HG02981 (cell line): ENCODE measurements around the gene NID1.
A peak's percentile ranks its signal among the peaks of the same experiment; 100 is the strongest.
"Not testable (repeated sequence)": the region's sequence is repeated elsewhere in the genome, so short reads cannot be mapped to it uniquely, and the experiment has no call there.

Experiments
- ATAC-seq: cut with Tn5 transposase; IDR thresholded peaks from one replicate; pipeline ENCODE4 v1.9.1; 2021; ENCODE audit warnings: mild to moderate bottlenecking, moderate library complexity; ENCODE audit not compliant: unreplicated experiment

NID1 gene

DNA sequence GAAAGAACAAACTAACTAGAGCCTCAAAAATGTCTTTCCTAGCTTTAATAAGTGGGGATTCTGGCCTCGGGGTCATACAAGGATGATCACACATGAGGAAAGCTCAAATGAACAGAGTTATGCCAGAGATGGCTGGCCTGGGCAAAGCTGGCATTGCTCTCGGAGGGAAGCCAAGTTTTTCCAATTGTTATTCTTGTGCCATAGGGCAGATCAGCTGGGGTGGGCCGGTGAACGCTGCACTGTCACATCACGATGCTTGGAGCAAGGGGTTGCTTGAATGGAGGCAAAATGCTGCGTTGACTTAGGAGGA is 122.3 kb downstream of the NID1 start:
- no peak for ATAC-seq

DNA sequence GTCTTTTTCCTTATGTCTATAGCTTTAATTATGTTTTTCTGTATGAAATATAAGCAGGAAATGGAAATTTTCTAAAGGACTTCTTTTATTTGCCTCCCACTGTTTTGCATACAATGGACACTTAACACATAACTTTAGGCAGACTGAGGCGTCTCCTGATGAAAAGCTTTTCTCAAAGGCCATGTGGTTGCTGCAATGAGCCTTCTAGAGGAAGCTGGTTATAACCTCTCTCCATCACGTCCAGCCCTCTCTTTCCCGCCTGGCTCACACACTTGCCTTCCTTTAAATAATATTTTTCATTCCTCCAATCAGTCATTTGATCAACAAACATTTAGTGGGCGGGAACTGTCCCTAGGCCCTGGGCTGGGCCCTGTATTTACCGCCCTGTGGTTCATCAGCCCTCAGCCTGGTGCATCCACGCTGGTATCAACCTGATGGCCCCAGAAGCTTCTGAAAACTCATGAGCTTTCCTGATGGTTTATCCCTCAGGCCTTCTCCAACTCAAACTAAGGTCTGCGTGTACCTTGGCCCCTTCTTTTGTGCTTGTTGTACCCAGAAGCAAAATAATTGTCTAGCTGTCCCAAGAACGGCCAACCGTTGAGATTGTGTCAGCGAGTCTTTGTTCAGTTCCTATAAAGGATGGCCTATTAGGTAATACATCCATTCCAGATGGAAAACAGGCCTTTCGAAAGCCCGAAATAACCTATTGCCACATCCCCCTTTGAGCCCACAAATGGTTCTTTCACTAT is 122.8 kb downstream of the NID1 start:
- ATAC-seq: no peak

DNA sequence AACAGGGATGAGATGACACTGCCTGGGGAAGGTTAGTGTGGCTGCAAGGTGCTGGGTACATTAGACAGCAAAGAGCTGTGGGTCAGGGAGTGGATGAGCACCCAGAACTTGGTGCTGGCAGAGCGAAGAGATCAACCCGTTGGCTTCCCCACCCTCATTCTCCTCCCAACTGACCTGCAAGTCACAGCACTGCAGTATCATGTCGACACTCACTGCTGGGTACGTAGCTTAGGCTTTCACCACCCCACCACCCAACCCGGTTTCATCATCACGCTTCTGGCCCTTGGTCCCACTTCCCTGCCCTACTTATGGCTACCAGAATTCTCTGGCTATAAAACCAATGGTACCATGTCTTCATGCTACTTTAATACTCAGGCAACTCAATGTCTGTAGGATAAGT is 124.6 kb downstream of the NID1 start:
- no peak for ATAC-seq

DNA sequence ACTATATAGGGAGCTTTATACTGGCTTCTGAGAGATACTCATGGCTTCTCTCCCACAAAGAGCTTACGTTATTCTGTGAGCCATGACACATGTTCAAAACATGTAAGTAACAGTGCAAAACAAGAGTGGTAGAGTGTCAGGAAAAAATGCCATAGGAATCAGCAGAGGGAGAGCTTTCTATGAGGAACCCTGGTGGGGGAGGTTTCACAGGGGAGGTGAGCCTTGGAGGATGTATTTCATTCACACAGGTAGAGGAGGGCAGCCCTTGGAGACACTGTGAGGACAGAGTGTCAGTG is 125.5 kb downstream of the NID1 start:
- ATAC-seq: no peak

DNA sequence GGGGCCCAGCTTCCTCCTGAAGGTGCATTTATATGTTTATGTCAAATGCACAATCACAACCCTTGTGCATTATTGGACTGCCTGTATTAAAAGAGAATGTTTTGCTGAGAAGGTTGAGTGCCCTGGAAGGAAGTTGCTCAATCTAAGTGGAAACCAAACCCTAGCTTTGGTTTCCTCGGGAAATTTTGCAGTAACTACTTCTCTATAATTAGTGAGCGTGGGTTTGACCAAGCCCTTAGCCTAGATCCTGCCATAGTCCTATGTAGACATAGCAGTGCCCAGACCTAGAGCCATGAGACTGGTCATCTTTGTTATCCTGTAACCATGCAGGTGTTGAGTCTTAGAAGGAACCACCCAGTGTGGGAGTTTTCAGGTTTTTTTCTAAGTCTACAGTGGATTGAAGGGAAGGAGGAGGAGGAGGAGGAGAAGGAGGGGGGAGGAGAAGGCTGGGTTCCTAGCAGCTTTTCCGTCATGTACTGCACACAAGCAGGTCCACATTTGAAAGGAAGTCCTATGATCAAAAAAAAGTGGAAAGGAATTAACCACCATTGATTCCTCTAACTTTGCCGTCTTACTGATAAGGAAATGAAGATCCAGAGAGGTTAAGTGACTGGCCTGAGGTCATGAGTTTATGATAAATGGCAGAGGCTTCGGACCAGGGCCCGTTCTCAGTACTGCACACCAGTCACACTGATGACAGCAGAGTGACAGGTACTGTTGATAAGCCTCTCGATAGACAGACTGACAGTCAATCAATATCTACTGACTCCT is 126.0 kb downstream of the NID1 start:
- ATAC-seq: peak; percentile 53

DNA sequence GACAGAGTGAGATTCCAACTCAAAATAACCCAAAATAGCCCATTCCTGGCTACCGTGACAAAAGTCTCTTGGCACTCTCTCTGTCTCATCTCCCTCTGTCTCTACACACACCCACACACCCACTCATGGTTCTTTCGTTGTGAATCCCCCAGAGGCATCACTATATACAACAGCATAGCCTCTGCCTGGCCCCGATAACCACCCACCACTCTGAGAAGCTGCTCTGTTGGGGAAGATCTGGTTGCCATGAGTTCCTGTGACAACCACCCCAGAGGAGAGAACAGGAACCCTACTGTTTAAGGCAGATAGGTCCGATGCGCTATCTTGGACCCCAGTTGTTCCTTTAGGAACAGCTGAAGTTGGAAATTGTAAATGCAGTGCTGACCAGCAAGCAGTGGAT is 127.8 kb downstream of the NID1 start:
- ATAC-seq: no peak

DNA sequence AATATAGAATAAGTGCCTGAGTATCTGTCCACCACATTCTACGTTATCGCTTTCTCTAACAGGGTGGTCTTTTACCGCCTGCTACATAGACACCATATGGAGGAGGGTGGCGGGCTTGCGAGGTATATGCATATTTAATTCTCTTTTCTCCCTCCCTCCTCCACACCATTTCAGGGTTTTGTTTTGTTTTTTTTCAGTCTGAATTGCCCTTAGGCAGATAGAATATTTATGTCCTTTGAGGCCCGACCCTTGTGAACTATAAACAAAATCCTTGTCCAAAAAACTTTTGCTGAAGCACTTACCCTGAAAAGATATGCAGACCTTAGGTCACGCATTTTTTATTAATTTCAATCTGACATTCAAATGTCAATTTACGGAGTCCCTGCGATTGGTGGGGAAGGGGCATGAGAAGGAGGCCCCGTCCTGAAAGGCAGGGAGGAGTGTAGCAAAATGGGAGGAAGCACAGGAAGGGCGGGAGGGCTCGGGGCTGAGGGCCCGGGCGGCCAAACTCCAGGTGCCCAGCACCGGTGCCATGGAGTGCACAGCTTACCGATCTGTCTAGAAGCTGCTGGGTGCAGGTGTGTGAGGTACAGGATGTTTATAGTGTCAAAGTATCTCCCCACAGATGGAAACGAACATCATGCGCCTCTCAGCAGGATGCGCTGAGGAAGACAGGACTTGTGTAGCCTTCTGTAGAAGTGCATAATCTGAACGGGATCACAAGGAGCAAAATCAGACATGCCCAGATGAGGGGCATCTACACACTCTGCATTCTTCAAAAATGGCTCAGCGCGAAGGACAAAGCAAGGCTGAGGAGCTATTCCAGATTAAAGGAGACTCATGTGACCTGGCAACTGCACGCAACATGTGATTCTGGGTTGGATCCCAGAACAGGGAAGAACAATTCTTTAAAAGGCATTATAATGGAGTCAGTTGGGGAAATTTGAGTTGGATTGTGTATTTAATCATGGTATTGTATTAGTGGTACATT is 129.4 kb downstream of the NID1 start:
- no peak for ATAC-seq

DNA sequence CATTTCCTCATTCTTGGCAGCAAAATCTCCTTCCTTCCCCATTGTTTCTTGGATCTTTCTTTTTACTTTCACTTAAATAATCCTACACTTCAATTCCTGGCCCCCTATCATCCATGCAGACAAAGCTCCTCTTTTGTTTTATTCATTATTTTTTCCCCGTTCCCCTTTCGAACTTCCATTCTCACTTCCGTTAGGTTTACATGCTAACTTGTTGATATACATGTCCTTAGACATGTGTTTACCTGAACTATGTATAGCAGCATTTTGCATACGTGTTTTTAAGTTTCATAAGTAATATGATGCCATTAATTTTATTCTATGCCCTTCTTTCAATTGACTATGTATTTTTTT is 131.1 kb downstream of the NID1 start:
- ATAC-seq: no peak

DNA sequence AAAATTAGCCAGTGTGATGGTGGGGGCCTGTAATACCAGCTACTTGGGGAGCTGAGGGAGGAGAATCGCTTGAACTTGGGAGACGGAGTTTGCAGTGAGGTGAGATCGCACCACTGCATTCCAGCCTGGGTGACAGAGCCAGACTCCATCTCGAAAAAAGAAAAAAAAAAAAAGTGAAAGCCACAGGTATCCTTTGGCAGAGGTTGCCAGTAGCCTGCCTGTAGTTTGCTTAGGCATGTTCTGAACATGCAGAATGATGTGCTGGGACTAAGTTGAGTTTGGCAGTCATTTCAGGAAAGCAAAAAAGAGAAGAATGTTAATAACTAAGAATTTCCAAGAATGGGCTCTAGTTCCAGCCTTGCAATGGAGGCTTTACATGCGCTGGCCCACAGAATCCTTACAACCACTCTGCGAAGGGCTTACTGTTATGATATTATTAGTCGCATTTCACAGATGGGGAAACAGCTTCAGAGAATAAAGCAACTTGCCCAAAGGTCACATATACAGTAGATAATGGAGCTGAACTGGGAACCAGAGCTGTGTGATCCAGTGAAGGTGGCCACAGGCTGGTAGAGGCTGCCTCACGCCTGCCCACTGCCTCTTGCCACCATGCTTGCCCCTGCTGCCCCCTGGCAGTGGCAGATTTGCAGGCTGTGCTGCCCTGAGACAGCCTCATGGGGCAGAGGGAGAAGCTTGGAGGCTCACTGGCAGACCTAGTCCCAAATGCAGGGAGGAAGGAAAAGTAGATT is 131.7 kb downstream of the NID1 start:
- ATAC-seq: no peak

DNA sequence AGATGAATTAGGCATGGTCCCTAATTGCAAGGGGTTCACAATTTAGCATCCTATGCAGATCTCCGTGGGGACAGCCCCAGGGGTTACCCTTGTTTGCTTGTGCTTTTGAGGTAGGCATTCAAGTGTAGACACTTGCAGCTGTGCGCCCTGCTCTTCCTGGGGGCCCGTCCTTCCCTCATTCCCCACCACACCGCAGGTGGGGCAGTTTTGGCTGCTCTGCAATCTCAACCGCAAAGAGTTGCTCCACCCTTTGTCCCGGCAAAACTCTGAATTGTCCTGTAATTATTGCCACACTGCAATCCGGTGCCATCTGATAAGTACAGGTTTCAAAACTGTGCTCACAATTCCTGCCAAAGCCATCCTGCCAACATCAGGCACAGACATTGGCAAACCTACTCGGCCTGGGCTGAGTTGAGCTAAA is 132.8 kb downstream of the NID1 start:
- peak; percentile 51 for ATAC-seq

DNA sequence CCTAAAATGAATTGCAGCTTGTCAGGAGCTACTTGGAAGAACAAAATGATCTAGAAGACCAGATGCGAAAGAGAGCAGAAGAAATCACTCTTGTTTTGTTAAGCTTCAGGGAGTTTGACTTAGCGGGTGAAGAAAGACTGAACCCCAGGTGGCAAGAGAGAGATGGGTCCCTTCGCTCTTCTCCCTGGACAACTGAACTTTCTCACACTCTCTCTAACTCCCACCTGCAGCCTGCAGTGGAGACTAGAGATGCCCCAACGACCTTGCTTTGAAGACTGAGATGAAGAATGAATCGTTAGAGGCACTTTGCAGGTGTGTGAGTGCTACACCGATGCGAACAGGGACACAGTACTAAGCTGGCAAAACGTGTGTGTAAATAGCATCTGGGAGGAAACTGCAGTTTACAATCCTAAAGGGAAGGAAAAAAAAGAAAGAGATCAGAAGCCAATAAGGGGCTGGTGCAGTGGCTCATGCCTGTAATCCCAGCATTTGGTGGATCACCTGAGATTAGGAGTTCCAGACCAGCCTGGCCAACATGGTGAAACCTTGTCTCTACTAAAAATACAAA is 133.6 kb downstream of the NID1 start:
- no peak for ATAC-seq

DNA sequence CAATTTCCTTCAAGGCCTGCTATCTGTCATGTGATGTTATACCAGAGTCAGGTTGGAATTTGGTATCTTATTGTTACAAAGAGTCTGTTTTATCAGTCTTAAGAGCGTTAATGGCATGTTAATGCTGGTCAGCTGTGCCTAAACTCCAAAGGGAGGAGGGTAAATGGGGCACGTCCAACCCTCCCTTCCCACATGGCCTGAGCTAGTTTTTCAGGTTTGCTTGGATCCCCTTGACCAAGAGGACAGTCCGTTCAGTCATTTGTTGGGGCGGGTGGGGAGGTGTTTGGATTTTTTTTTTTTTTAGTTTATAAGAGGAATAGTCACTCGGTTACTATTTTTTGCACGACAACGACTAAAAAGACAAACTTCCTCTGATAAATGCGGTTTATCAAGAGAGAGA is 134.3 kb downstream of the NID1 start:
- no peak for ATAC-seq

DNA sequence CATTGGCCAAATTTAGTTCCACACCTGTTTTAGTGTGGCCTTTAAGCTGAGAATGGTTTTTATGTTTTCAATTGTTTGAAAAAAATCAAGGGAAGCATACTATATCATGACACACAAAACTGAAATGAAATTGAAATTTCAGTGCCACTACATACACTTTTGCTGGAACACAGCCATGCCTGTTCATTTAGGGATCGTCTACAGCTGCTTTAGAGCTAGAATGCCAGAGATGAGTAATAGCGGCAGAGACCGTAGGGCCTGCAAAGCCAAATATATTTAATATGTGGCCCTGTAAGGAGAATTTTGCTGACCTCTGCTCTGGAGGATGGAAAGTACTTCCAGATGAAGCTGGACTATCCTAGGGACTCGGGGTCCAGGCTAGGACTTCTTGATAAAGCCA is 135.7 kb downstream of the NID1 start:
- no peak for ATAC-seq

DNA sequence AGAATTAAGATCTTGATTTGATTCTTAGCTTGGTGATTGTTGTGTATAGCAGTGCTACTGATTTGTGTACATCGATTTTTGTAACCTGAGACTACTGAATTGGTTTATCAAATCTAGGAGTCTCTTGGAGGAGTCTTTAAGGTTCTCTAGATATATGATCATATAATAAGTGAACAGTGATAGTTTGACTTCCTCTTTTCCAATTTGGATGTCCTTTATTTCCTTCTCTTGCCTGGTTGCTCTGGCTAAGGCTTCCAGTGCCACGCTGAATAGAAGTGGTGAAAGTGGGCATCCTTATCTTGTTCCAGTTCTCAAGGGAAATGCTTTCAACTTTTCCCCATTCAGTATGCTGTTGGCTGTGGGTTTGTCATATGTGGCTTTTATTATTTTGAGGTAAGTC is 136.7 kb downstream of the NID1 start:
- ATAC-seq: no peak

DNA sequence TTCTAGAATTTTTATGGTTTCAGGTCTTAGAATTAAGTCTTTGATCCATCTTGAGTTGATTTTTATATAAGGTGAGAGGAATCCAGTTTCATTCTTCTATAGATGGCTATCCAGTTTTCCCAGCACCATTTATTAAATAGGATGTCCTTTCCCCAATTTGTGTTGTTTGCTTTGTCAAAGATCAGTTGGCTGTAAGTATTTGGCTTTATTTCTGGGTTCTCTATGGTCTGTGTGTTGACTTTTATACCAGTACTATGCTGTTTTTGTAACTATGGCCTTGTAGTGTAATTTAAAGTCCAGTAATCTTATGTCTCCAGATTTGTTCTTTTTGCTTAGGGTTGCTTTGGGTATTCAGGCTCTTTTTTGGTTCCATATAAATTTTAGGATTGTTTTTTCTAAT is 137.3 kb downstream of the NID1 start:
- not testable (repeated sequence) for ATAC-seq
